Skeletal muscle cell (primary cell): ENCODE data around the gene CADM4.
A peak's percentile ranks its signal among the peaks of the same experiment; 100 is the strongest.
"Not testable (repeated sequence)": the region's sequence is repeated elsewhere in the genome, so short reads cannot be mapped to it uniquely, and the experiment has no call there.

Experiments used
- DNase-seq: peaks from one replicate; pipeline ENCODE4 v3.0.0-alpha.2; 2010; ENCODE audit warnings: low read depth
- H3K4me3 ChIP-seq: 2 replicates; pipeline ENCODE4 v1.5.1; 2011; ENCODE audit warnings: low read depth, mild to moderate bottlenecking, control low read depth, low read length, moderate library complexity

The CADM4 gene

GRCh38 chr19:43667126-43667875 is 27.7 kb upstream of the CADM4 start:
- DNase-seq: no peak
- H3K4me3 ChIP-seq: peak overlapping the region; percentile 57

GRCh38 chr19:43664018-43664417 is 24.4 kb upstream of the CADM4 start:
- no peak overlapping the region for H3K4me3 ChIP-seq
- no peak for DNase-seq

- no peak for DNase-seq
- no peak overlapping the region for H3K4me3 ChIP-seq
Observed at GRCh38 chr19:43662487-43662886, 22.8 kb upstream of the CADM4 start.

- no peak overlapping the region for H3K4me3 ChIP-seq
- no peak for DNase-seq
Observed at GRCh38 chr19:43660971-43661360, 21.3 kb upstream of the CADM4 start.

GRCh38 chr19:43660301-43660970 is 20.8 kb upstream of the CADM4 start:
- H3K4me3 ChIP-seq: no peak overlapping the region
- DNase-seq: no peak

- H3K4me3 ChIP-seq: no peak overlapping the region
- DNase-seq: no peak
Observed at GRCh38 chr19:43658494-43658893, 18.8 kb upstream of the CADM4 start.

- no peak for DNase-seq
- H3K4me3 ChIP-seq: no peak overlapping the region
Observed at GRCh38 chr19:43658001-43658400, 18.4 kb upstream of the CADM4 start.

GRCh38 chr19:43656436-43656835 is 16.8 kb upstream of the CADM4 start:
- no peak for DNase-seq
- H3K4me3 ChIP-seq: no peak overlapping the region

GRCh38 chr19:43652546-43652874 is 12.9 kb upstream of the CADM4 start:
- H3K4me3 ChIP-seq: no peak overlapping the region
- no peak for DNase-seq

GRCh38 chr19:43651758-43652545 is 12.3 kb upstream of the CADM4 start:
- no peak overlapping the region for H3K4me3 ChIP-seq
- peak; percentile 18 for DNase-seq

- not testable (repeated sequence) for DNase-seq, H3K4me3 ChIP-seq
Observed at GRCh38 chr19:43650276-43650675, 10.6 kb upstream of the CADM4 start.

GRCh38 chr19:43649514-43649913 is 9.9 kb upstream of the CADM4 start:
- DNase-seq: no peak
- H3K4me3 ChIP-seq: no peak overlapping the region

GRCh38 chr19:43648633-43649032 is 9.0 kb upstream of the CADM4 start:
- no peak for DNase-seq

GRCh38 chr19:43644181-43644580 is 4.5 kb upstream of the CADM4 start:
- DNase-seq: no peak
- H3K4me3 ChIP-seq: no peak overlapping the region

More at GRCh38 chr19:43648633-43649032, 9.0 kb upstream of the CADM4 start:
- no peak overlapping the region for H3K4me3 ChIP-seq

GRCh38 chr19:43643326-43643725 is 3.7 kb upstream of the CADM4 start:
- DNase-seq: no peak
- no peak overlapping the region for H3K4me3 ChIP-seq

- no peak for DNase-seq
- no peak overlapping the region for H3K4me3 ChIP-seq
Observed at GRCh38 chr19:43642531-43642930, 2.9 kb upstream of the CADM4 start.

GRCh38 chr19:43641333-43641732 is 1.7 kb upstream of the CADM4 start:
- no peak overlapping the region for H3K4me3 ChIP-seq
- no peak for DNase-seq

GRCh38 chr19:43640424-43640757 is 741 bp upstream of the CADM4 start:
- H3K4me3 ChIP-seq: peak overlapping the region; percentile 50

GRCh38 chr19:43638995-43639518 is 593 bp downstream of the CADM4 start:
- peak overlapping the region; percentile 15 for H3K4me3 ChIP-seq
- DNase-seq: no peak

More at GRCh38 chr19:43640424-43640757, 741 bp upstream of the CADM4 start:
- no peak for DNase-seq
